GM18951 (cell line): ENCODE results near the gene NPIPB5.
"Not testable (repeated sequence)": the region's sequence is repeated elsewhere in the genome, so short reads cannot be mapped to it uniquely, and the experiment has no call there.

ENCODE experiments used
- in situ Hi-C: fragments of 300-500 bp; cut with MboI; formaldehyde crosslinking; loops from one replicate; pipeline ENCODE4 v1.12.0; 2022; ENCODE audit warnings: low sequenced_read_pairs, mixed read lengths, inconsistent platforms; ENCODE audit not compliant: unreplicated experiment

The NPIPB5 gene

GRCh38 chr16:22510591-22510990 lies at the start of gene NPIPB5:
Gene NPIPB5 (plus strand): TSS chr16:22510891. CDS start chr16:22513802, 2,911 bp downstream.
- in situ Hi-C loops, result not testable (repeated sequence)

- in situ Hi-C loops, result not testable (repeated sequence)
Observed at GRCh38 chr16:22468846-22469245, 41.8 kb upstream of the NPIPB5 start.

GRCh38 chr16:22537996-22538395 lies 27.3 kb downstream of the NPIPB5 start:
- in situ Hi-C loops, result not testable (repeated sequence)

GRCh38 chr16:22544809-22545208 lies 34.1 kb downstream of the NPIPB5 start:
- in situ Hi-C loops, result not testable (repeated sequence)

DNA sequence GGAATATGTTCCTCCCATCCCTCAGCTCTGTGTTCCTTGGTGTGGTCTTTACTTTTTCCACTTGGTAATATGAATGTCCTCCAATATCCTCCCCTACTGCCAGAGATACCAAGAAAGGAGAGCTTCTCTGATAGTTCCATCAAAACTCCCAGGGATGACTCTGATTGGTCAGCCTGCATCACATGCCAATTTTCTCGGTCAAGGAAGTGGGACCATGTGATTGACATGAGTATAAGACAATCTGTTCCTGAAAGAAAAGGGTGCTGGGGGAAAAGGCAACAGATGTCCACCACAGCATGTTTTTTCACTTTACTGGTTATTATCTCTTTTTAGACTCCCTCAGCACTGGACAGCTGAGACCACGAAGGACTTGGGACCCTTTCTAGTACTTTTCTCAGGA lies 35.9 kb downstream of the NPIPB5 start:
- in situ Hi-C loops, result not testable (repeated sequence)

GRCh38 chr16:22547170-22547765 lies 36.6 kb downstream of the NPIPB5 start:
- in situ Hi-C loops, result not testable (repeated sequence)

DNA sequence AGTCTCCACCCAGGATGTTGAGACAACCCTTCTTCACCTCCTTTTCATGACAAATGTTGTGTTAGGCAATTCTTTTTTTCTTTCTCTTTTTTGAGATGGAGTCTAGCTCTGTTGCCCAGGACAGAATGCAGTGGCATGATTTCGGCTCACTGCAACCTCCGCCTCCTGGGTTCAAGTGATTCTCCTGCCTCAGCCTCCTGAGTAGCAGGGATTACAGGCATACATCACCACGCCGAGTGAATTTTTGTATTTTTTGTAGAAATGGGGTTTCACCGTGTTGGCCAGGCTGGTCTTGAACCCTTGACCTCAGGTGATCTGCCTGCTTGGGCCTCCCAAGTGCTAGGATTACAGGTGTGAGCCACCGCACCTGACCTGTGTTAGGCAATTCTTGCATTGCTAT lies 39.2 kb downstream of the NPIPB5 start:
- in situ Hi-C loops, result loop anchor here (5.0 kb wide), 1 partner anchor 813 kb away; no protein-coding TSS in a partner anchor

GRCh38 chr16:22551143-22551542 lies 40.5 kb downstream of the NPIPB5 start:
- in situ Hi-C loops, result loop anchor here (5.0 kb wide), 1 partner anchor 814 kb away; no protein-coding TSS in a partner anchor

DNA sequence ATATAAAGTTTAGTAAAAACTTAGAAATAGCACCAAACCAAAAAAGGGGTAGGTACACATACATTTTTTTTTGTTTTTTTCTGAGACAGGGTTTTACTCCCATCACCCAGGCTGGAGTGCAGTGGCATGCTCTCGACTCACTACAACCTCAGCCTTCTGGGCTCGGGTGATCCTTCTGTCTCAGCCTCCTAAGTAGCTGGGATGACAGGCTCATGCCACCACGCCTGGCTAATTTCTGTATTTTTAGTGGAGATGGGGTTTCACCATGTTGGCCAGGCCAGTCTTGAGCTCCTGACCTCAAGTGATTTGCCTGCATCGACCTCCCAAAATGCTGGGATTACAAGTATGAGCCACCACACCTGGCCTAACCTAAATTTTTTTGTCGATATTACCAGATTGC lies 41.0 kb downstream of the NPIPB5 start:
- in situ Hi-C loops, result loop anchor here (5.0 kb wide), 1 partner anchor 814 kb away; no protein-coding TSS in a partner anchor

DNA sequence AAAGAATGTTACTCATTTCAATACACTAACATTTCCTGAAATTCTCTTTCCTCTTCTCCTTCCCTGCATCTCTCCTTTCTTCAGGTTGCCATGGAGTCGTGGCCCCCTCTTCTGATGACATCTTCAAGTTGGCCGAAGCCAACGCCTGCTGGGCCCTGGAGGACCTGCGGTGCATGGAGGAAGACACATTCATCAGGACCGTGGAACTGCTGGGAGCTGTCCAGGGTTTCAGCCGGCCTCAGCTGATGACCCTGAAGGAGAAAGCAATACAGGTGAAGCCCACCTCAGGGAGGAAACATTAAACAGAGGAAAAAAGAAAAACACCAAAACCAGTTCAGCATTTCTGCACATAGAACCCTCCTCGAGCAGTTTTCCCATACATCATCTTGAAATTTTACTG lies 46.1 kb downstream of the NPIPB5 start:
- in situ Hi-C loops, result not testable (repeated sequence)
